Dermis lymphatic vessel endothelial cell (primary cell): ENCODE data around the gene EVL. TPM values are rescaled to one million over a fixed set of nuclear protein-coding genes. Genes with fewer than 3 reads are reported as not detected.

Source experiments
- total RNA-seq: library from RNA; depleted of rRNA; stranded (reverse); fragments of >200 nt; gene quantifications from 2 replicates; pipeline ENCODE4 v1.2.1, GENCODE V29; 2014

Gene EVL
- 6.6 and 12.1 TPM in 2 replicates for total RNA-seq

GRCh38 chr14:100065111-100065871, at the start of gene EVL:
Gene EVL, plus strand, starts transcription at chr14:100065422. Its CDS starts 79 bp downstream, at chr14:100065501.

GRCh38 chr14:100159094-100159864, 94.1 kb downstream of the EVL start, which contains the start of gene DEGS2:
Gene DEGS2, minus strand, starts transcription at chr14:100159645. Its CDS starts 58 bp downstream, at chr14:100159587.

Other genes starting within 250 kb of the EVL start
- gene DEGS2, start 94.2 kb downstream of the EVL start, total RNA-seq: 0.11 and 0.26 TPM in 2 replicates
- gene YY1, start 173.7 kb downstream of the EVL start, total RNA-seq: 45.8 and 46.7 TPM in 2 replicates
- gene SLC25A29, start 241.0 kb downstream of the EVL start, total RNA-seq: 46.9 and 69.2 TPM in 2 replicates